ENCODE data around the gene SPACA9.

DNA sequence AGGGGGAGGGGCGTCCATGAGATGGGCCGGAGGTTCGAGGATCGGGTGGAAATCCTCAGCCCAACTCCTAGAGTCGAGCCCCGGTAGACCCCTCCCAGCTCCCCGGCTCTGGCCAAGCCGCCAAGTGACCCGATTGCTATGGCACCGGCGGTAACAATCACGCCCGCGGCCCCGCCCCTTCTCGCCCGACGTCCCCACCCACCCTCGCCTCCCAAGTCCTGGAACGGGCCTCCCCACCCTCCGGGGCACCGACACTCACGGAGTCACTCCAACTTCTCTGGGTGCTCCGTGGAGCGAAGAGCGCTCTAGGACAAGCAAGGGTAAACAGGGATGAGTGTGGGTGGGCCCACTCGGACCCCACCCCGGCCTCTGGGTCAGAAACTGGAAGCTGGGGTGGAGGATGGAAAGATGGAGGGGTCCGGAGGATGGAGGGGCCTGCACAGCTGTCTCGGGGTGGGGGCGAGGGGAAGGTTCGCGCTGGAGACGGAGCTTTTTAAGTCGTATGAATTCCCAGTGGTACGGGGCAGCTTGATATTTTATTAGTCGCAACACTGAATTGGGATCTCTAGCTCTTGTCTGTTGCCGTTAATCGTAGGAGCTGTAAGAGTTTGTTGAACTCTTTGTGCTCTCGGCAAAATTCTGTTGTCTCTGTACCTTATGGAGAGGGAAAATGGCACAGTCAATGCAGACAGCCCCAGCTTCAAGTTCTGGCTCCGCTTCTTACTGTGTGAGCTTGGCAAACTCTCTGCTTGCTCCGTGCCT lies at the start of gene SPACA9:
- TF ChIP-seq TAF1 (IDR thresholded peaks at IDR 0.05; ENCODE audit: borderline replicate concordance, insufficient read depth, low read length) = no peak
- TF ChIP-seq POLR2AphosphoS5 (IDR thresholded peaks at IDR 0.05; ENCODE audit: low read depth, low read length) = no peak
- no peak for TF ChIP-seq REST (IDR thresholded peaks at IDR 0.05; ENCODE audit: insufficient read depth in 1 of 2, low read depth in 2 of 2, low read length in 2 of 2)
